Epithelial cell of esophagus (primary cell): ENCODE data around the gene CYSLTR2.

ENCODE experiments used
- DNase-seq: peaks from one replicate; pipeline ENCODE4 v3.0.0; 2010; ENCODE audit warnings: low read depth
- H3K4me3 ChIP-seq: 2 replicates; pipeline ENCODE4 v1.5.1; 2011; ENCODE audit warnings: mild to moderate bottlenecking, low read length, control low read depth
- CTCF ChIP-seq: IDR thresholded peaks from 2 replicates; pipeline ENCODE4 v1.5.1; 2011; ENCODE audit warnings: low read depth, mild to moderate bottlenecking, low read length, control low read depth, inconsistent platforms; ENCODE audit not compliant: insufficient read depth; ENCODE audit errors: missing control alignments

Gene CYSLTR2

GRCh38 chr13:48625413-48626076 lies 28.2 kb upstream of the CYSLTR2 start:
- no peak for TF ChIP-seq CTCF
- no peak for DNase-seq
- H3K4me3 ChIP-seq, result no peak overlapping the region

GRCh38 chr13:48626077-48626449 lies 27.7 kb upstream of the CYSLTR2 start:
- no peak for TF ChIP-seq CTCF
- no peak for DNase-seq
- no peak overlapping the region for H3K4me3 ChIP-seq

- no peak for DNase-seq
- no peak for TF ChIP-seq CTCF
- H3K4me3 ChIP-seq, result no peak overlapping the region
Observed at GRCh38 chr13:48626726-48627451, 26.8 kb upstream of the CYSLTR2 start.

GRCh38 chr13:48629277-48629676 lies 24.5 kb upstream of the CYSLTR2 start:
- no peak for DNase-seq
- no peak overlapping the region for H3K4me3 ChIP-seq
- TF ChIP-seq CTCF, result no peak

- no peak overlapping the region for H3K4me3 ChIP-seq
- DNase-seq, result no peak
- no peak for TF ChIP-seq CTCF
Observed at GRCh38 chr13:48630291-48630690, 23.4 kb upstream of the CYSLTR2 start.

- no peak for TF ChIP-seq CTCF
- H3K4me3 ChIP-seq, result no peak overlapping the region
- DNase-seq, result no peak
Observed at GRCh38 chr13:48630773-48631172, 23.0 kb upstream of the CYSLTR2 start.

GRCh38 chr13:48631441-48631840 lies 22.3 kb upstream of the CYSLTR2 start:
- TF ChIP-seq CTCF, result no peak
- no peak overlapping the region for H3K4me3 ChIP-seq
- no peak for DNase-seq
